GM12875 (cell line): Measurements from ENCODE around the gene RAB2B.
A peak's percentile ranks its signal among the peaks of the same experiment; 100 is the strongest.

ENCODE experiments used
- H3K4me3 ChIP-seq: one replicate; pipeline ENCODE4 v1.5.1; 2011; ENCODE audit warnings: low read depth, low read length, control low read depth
- CTCF ChIP-seq: IDR thresholded peaks from 2 replicates; pipeline ENCODE4 v1.5.1; 2011; ENCODE audit warnings: low read depth, mild to moderate bottlenecking, control low read depth, inconsistent platforms, low read length, moderate library complexity, borderline replicate concordance; ENCODE audit not compliant: insufficient read depth

The RAB2B gene

GRCh38 chr14:21520767-21521166 is 44.0 kb upstream of the RAB2B start:
- H3K4me3 ChIP-seq = no peak overlapping the region
- TF ChIP-seq CTCF = no peak

- no peak for TF ChIP-seq CTCF
- H3K4me3 ChIP-seq = no peak overlapping the region
Observed at GRCh38 chr14:21518725-21519124, 42.0 kb upstream of the RAB2B start.

GRCh38 chr14:21514341-21514740 is 37.6 kb upstream of the RAB2B start:
- no peak overlapping the region for H3K4me3 ChIP-seq
- TF ChIP-seq CTCF = no peak

- no peak for TF ChIP-seq CTCF
- peak within 1 kb of the TSS; percentile 77 for H3K4me3 ChIP-seq
Observed at GRCh38 chr14:21510735-21511657, 34.2 kb upstream of the RAB2B start, which contains the start of gene METTL3. TSS of gene METTL3 (minus strand) at chr14:21511340. CDS start at chr14:21511223, 117 bp downstream.

- no peak for TF ChIP-seq CTCF
- H3K4me3 ChIP-seq = no peak overlapping the region
Observed at GRCh38 chr14:21509432-21510143, 32.8 kb upstream of the RAB2B start.

GRCh38 chr14:21506557-21506956 is 29.8 kb upstream of the RAB2B start:
- H3K4me3 ChIP-seq = no peak overlapping the region
- TF ChIP-seq CTCF = no peak
